Gastroesophageal sphincter (tissue), 4 donors: ENCODE measurements around the gene PTGES. TPM values are rescaled to one million over a fixed set of nuclear protein-coding genes. Genes with fewer than 3 reads are reported as not detected.

Source experiments
- ATAC-seq: fragments of 150-250 bp; one replicate; pipeline ENCODE4 v1.9.1; 2016; ENCODE audit warnings: mild to moderate bottlenecking, moderate library complexity
- H3K27ac ChIP-seq, 4 donors: fragments of 200-600 bp; sonication (generic) in 3 of 4; 1 replicate in 3 of 4; 2 replicates in 1 of 4; pipeline ENCODE4 v1.5.1; 2016 to 2019
- H3K27me3 ChIP-seq: fragments of 200-600 bp; sonication (generic); one replicate; pipeline ENCODE4 v1.5.1; 2019
- H3K36me3 ChIP-seq, 2 donors: fragments of 200-600 bp; sonication (generic); one replicate each; pipeline ENCODE4 v1.5.1; 2019; ENCODE audit warnings: control low read depth in 1 of 2
- H3K4me1 ChIP-seq, 3 donors: fragments of 200-600 bp; sonication (generic); 1 replicate in 2 of 3; 2 replicates in 1 of 3; pipeline ENCODE4 v1.5.1; 2016 to 2019; ENCODE audit warnings: control low read depth in 2 of 3
- H3K4me3 ChIP-seq, 2 donors: fragments of 200-600 bp; sonication (generic); one replicate each; pipeline ENCODE4 v1.5.1; 2019; ENCODE audit warnings: mild to moderate bottlenecking in 1 of 2, moderate library complexity in 1 of 2
- H3K9me3 ChIP-seq, 3 donors: fragments of 200-600 bp; sonication (generic); one replicate each; pipeline ENCODE4 v1.5.1; 2017 to 2019; ENCODE audit warnings: control low read depth in 2 of 3
- EP300 ChIP-seq: sonication (generic); formaldehyde crosslinking; IDR thresholded peaks from one replicate; pipeline ENCODE4 v1.6.1; 2017; ENCODE audit warnings: antibody characterized with exemption, mild to moderate bottlenecking
- POLR2A ChIP-seq, 2 donors: fragments of 450-650 bp; IDR thresholded peaks; one replicate each; pipeline ENCODE4 v1.6.1; 2017; ENCODE audit warnings: antibody characterized with exemption in 2 of 2, mild to moderate bottlenecking in 2 of 2, moderate library complexity in 1 of 2
- POLR2AphosphoS5 ChIP-seq: sonication (generic); formaldehyde crosslinking; IDR thresholded peaks from one replicate; pipeline ENCODE4 v1.6.1; 2017; ENCODE audit warnings: antibody characterized with exemption
- WGBS, 2 donors: methylation state at CpG; one replicate each; pipeline ENCODE4 v1.1.5; 2018; ENCODE audit warnings: low coverage in 1 of 2; 5-methylcytosine and 5-hydroxymethylcytosine counted together
- total RNA-seq, 4 donors: library from RNA; depleted of rRNA; stranded (reverse); fragments of >200 nt; gene quantifications; one replicate each; pipeline ENCODE4 v1.1.0, GENCODE V29; 2016
- TF ChIP-seq, protein P1 (sequence below), 4 experiments: fragments of 200-600 bp in 2 of 4; fragments of 450-650 bp in 2 of 4; sonication (generic) in 1 of 4; IDR thresholded peaks; one replicate each; pipeline ENCODE4 v1.5.1; 2017 to 2019; ENCODE audit warnings: antibody characterized with exemption in 4 of 4, mild to moderate bottlenecking in 2 of 4, moderate library complexity in 2 of 4

PTGES gene
- total RNA-seq, 4 donors from 2014 or later, result 0.78 to 15.1 (median 6.1) TPM

DNA sequence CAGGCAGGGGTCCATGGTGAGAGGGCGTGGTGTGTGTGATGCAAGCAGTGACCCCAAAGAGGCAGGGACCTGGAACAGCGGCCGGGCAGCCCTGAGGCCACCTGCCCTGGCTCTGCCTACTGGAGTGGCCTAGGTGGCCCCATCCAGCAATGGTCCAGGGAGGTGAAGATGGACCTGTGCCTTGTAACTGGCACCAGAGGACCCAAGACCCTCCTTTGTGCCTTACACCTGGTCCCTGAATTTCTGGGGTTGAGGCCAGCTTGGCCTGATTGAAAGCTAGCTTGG is 42.7 kb downstream of the PTGES start:
- Histone ChIP-seq H3K9me3 (no peaks in the 10 kb centered on the region), H3K4me3 (no peak overlapping the region), H3K27ac (peak overlapping the region in 3 of 4 donors; percentile 60 to 80 (median 77)), H3K36me3 (no peaks in the 10 kb centered on the region), H3K4me1 (peaks cover 0 to 56% (median 13%) of the 10 kb centered on the region in 3 donors), H3K27me3 (no peaks in the 10 kb centered on the region)
- ATAC-seq, result no peak
- no CpG with 5 or more reads among the region's 3 CpGs for whole genome bisulfite sequencing, 2 donors
- TF ChIP-seq POLR2AphosphoS5 (no peak), POLR2A (IDR thresholded peaks at IDR 0.05) (no peak), EP300 (no peak)
- TF ChIP-seq, protein P1, sequence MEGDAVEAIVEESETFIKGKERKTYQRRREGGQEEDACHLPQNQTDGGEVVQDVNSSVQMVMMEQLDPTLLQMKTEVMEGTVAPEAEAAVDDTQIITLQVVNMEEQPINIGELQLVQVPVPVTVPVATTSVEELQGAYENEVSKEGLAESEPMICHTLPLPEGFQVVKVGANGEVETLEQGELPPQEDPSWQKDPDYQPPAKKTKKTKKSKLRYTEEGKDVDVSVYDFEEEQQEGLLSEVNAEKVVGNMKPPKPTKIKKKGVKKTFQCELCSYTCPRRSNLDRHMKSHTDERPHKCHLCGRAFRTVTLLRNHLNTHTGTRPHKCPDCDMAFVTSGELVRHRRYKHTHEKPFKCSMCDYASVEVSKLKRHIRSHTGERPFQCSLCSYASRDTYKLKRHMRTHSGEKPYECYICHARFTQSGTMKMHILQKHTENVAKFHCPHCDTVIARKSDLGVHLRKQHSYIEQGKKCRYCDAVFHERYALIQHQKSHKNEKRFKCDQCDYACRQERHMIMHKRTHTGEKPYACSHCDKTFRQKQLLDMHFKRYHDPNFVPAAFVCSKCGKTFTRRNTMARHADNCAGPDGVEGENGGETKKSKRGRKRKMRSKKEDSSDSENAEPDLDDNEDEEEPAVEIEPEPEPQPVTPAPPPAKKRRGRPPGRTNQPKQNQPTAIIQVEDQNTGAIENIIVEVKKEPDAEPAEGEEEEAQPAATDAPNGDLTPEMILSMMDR (IDR thresholded peaks at IDR 0.05), result no peak

DNA sequence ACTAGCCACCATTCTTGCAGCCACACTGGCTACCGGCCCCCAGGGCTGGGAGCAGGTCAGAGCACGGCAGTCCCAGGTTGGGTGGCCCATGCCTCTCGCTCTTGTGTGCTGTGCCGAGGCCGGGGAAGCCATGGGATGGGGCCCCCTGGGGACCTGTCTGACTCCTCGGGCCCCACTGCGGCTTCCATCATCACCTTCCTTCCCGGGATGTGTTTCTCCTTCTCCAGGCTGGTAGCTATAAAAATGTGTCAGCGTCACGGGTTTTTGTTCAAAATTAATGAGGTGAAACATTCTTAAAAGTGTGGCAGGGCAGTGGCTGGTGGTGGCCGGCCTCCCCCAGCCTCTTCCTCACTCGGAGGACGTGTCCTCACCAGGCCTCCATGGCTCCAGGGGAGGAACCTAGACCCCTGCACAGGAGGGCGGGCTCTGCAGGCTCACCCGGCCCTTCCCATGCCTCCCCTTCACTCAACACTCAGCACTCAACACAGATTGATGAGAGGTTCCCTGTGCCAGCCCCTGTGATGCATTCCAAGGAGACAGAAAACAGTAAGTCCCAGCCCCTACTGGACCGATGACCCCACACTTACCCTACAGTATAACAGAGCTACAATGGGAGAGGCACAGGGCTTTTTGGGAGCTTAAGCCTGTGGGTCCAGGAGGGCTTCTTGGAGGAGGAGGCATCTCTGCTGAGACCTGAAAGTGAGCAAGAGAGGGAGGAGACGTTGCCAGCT is 43.2 kb downstream of the PTGES start:
- Histone ChIP-seq H3K4me3 (no peak overlapping the region), H3K27ac (peak overlapping the region in 3 of 4 donors; percentile 60 to 80 (median 77)), H3K4me1 (peaks cover 0 to 54% (median 9%) of the 10 kb centered on the region in 3 donors), H3K27me3 (no peaks in the 10 kb centered on the region), H3K36me3 (no peaks in the 10 kb centered on the region), H3K9me3 (no peaks in the 10 kb centered on the region)
- WGBS, 2 donors, result 54 to 79% methylated on average over 4 to 8 of the region's 17 CpGs
- TF ChIP-seq, protein P1 (IDR thresholded peaks at IDR 0.05), result no peak
- TF ChIP-seq POLR2AphosphoS5 (no peak), POLR2A (IDR thresholded peaks at IDR 0.05) (no peak), EP300 (no peak)
- peak; percentile 8 for ATAC-seq

DNA sequence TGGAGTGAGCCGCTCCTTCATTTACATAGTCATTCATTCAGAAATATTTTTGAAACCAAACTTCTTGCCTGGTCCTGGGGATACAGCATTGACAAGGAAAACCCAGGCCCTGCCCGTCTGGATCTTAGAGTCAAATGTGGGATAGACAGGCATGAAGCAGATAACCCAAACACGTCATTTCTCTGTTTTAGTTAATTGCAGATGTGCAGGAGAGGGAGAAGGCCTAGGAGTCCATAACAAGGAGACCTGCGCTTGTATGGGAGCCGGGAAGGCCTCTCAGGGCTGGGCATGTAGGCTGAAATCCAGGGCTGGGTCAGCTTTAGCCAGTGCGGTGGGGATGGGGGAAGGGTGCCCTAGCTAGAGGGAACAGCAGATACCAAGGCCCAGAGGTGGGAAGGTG is 44.0 kb downstream of the PTGES start:
- peaks cover 0 to 56% (median 14%) of the 10 kb centered on the region in 3 donors for H3K4me1 ChIP-seq
- H3K27ac ChIP-seq, result peak overlapping the region in 3 of 4 donors; percentile 60 to 80 (median 77)
- TF ChIP-seq, protein P1 (IDR thresholded peaks at IDR 0.05), result no peak
- TF ChIP-seq POLR2AphosphoS5, result no peak
- no peak for TF ChIP-seq POLR2A (IDR thresholded peaks at IDR 0.05)
- no peak for TF ChIP-seq EP300

DNA sequence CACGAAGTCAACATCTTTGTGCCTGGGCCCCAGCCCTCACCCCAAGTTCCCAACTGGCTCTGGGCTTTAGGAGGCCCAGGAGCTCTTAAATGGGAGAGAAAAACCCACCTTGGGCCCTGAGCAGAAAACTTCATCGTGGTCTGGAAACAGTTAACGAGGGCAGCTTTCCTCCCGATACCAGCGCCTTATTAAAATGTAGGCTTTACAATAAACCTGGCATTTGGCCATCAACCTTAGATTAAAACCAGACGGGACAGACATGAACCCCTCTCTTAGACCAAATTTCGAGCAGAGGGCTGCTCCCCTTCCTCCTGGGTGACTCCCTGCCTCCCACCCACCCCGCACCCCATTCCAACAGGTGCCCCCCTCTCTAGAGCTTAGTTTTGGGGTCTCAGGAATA is 48.0 kb downstream of the PTGES start:
- Histone ChIP-seq H3K27ac (peak overlapping the region in 3 of 4 donors; percentile 74 to 85 (median 80)), H3K9me3 (no peaks in the 10 kb centered on the region), H3K27me3 (no peaks in the 10 kb centered on the region), H3K36me3 (no peaks in the 10 kb centered on the region), H3K4me3 (no peak overlapping the region), H3K4me1 (peaks cover 3 to 43% (median 21%) of the 10 kb centered on the region in 3 donors)
- WGBS, 2 donors, result 49 to 56% methylated on average over 5 of the region's 8 CpGs
- no peak for TF ChIP-seq POLR2AphosphoS5
- no peak for TF ChIP-seq POLR2A (IDR thresholded peaks at IDR 0.05)
- no peak for TF ChIP-seq EP300
- TF ChIP-seq, protein P1 (IDR thresholded peaks at IDR 0.05), result no peak
- ATAC-seq, result no peak

More for the DNA sequence above, 44.0 kb downstream of the PTGES start:
- Histone ChIP-seq H3K27me3 (no peaks in the 10 kb centered on the region), H3K9me3 (no peaks in the 10 kb centered on the region), H3K36me3 (no peaks in the 10 kb centered on the region), H3K4me3 (no peak overlapping the region)
- 85 to 86% methylated on average over 5 of the region's 6 CpGs for WGBS, 2 donors
- no peak for ATAC-seq
